CD14-positive monocyte (primary cell): ENCODE data around the gene RNF181. TPM values are rescaled to one million over a fixed set of nuclear protein-coding genes. Genes with fewer than 3 reads are reported as not detected.

Experiments used
- DNase-seq, 3 donors: peaks; one replicate each; pipeline ENCODE4 v3.0.0-alpha.2; 2011 to 2022
- H2AFZ ChIP-seq: 2 replicates; pipeline ENCODE4 v1.6.0; 2012; ENCODE audit warnings: mild to moderate bottlenecking, low read depth, low read length, inconsistent platforms; ENCODE audit not compliant: insufficient read depth, poor library complexity, severe bottlenecking
- H3K27ac ChIP-seq, 2 donors: 1 replicate in 1 of 2; 2 replicates in 1 of 2; pipeline ENCODE4 v1.5.1; 2012 to 2013; ENCODE audit warnings: low read length in 2 of 2, control low read depth in 1 of 2, inconsistent platforms in 1 of 2, low read depth in 1 of 2, mild to moderate bottlenecking in 1 of 2
- H3K27me3 ChIP-seq, 2 donors: one replicate each; pipeline versions ENCODE4 v1.6.0 to v1.6.1; 2011 to 2013; ENCODE audit warnings: low read length in 2 of 2; ENCODE audit not compliant: control insufficient read depth in 2 of 2, insufficient read depth in 2 of 2
- H3K36me3 ChIP-seq, 2 donors: replicated peaks in 1 of 2; 1 replicate in 1 of 2; 2 replicates in 1 of 2; pipeline versions ENCODE4 v1.5.1 to v1.6.1; 2012 to 2013; ENCODE audit warnings: low read length in 2 of 2, control low read depth in 1 of 2, inconsistent platforms in 1 of 2, mild to moderate bottlenecking in 1 of 2; ENCODE audit not compliant: insufficient read depth in 2 of 2, control insufficient read depth in 1 of 2
- H3K4me1 ChIP-seq, 2 donors: 1 replicate in 1 of 2; 2 replicates in 1 of 2; pipeline versions ENCODE4 v1.5.1 to v1.6.1; 2012 to 2013; ENCODE audit warnings: low read length in 2 of 2, control low read depth in 1 of 2, inconsistent platforms in 1 of 2, mild to moderate bottlenecking in 1 of 2, moderate library complexity in 1 of 2; ENCODE audit not compliant: insufficient read depth in 2 of 2, control insufficient read depth in 1 of 2
- H3K4me2 ChIP-seq: replicated peaks from 2 replicates; pipeline ENCODE3; 2012; ENCODE audit warnings: low read length, moderate library complexity, mild to moderate bottlenecking; ENCODE audit not compliant: poor library complexity, severe bottlenecking; ENCODE audit errors: extremely low read depth
- H3K4me3 ChIP-seq, 3 experiments: fragments of 200-600 bp in 1 of 3; sonication (generic) in 1 of 3; replicated peaks in 1 of 3; 1 replicate in 2 of 3; 2 replicates in 1 of 3; pipeline ENCODE4 v1.5.1; 2011 to 2013; ENCODE audit warnings: low read length in 3 of 3, mild to moderate bottlenecking in 3 of 3, control low read depth in 2 of 3, low read depth in 2 of 3, inconsistent platforms in 1 of 3, moderate library complexity in 1 of 3
- H3K79me2 ChIP-seq: 2 replicates; pipeline ENCODE4 v1.6.0; 2012; ENCODE audit warnings: mild to moderate bottlenecking, control low read depth, inconsistent platforms, low read length, moderate library complexity; ENCODE audit not compliant: insufficient read depth
- H3K9ac ChIP-seq: 2 replicates; pipeline ENCODE4 v1.6.0; 2017; ENCODE audit warnings: low read length, mild to moderate bottlenecking; ENCODE audit not compliant: insufficient read depth, poor library complexity, severe bottlenecking
- H3K9me3 ChIP-seq, 2 donors: replicated peaks in 1 of 2; 1 replicate in 1 of 2; 2 replicates in 1 of 2; pipeline versions ENCODE4 v1.5.1 to v1.6.1; 2012 to 2013; ENCODE audit warnings: low read length in 2 of 2, control low read depth in 1 of 2; ENCODE audit not compliant: control insufficient read depth in 1 of 2, insufficient read depth in 1 of 2
- H4K20me1 ChIP-seq: 2 replicates; pipeline ENCODE4 v1.6.0; 2012; ENCODE audit warnings: mild to moderate bottlenecking, low read length, control low read depth, moderate library complexity; ENCODE audit not compliant: insufficient read depth
- H3K27ac Mint-ChIP-seq, 7 donors: one replicate each; pipeline ENCODE4 v1.8.0; 2020; ENCODE audit warnings: mild to moderate bottlenecking in 7 of 7, mixed read lengths in 7 of 7, moderate library complexity in 6 of 7, inconsistent platforms in 2 of 7
- H3K27me3 Mint-ChIP-seq, 3 donors: one replicate each; pipeline ENCODE4 v1.8.0; 2021 to 2022; ENCODE audit warnings: low read depth in 3 of 3, mild to moderate bottlenecking in 3 of 3, mixed read lengths in 3 of 3, moderate library complexity in 3 of 3, inconsistent platforms in 1 of 3
- H3K36me3 Mint-ChIP-seq, 2 donors: one replicate each; pipeline ENCODE4 v1.8.0; 2020; ENCODE audit warnings: mixed read lengths in 2 of 2, inconsistent platforms in 1 of 2, mild to moderate bottlenecking in 1 of 2
- H3K4me1 Mint-ChIP-seq: one replicate; pipeline ENCODE4 v1.8.0; 2020; ENCODE audit warnings: mild to moderate bottlenecking, mixed read lengths
- H3K4me3 Mint-ChIP-seq, 2 donors: one replicate each; pipeline ENCODE4 v1.8.0; 2020; ENCODE audit warnings: mild to moderate bottlenecking in 2 of 2, mixed read lengths in 2 of 2, moderate library complexity in 1 of 2
- H3K9me3 Mint-ChIP-seq, 7 donors: one replicate each; pipeline ENCODE4 v1.8.0; 2020 to 2022; ENCODE audit warnings: mixed read lengths in 7 of 7, mild to moderate bottlenecking in 6 of 7, moderate library complexity in 6 of 7, inconsistent platforms in 2 of 7
- CTCF ChIP-seq: fragments of 200-600 bp; IDR thresholded peaks from one replicate; pipeline ENCODE4 v1.8.0; 2022; ENCODE audit warnings: antibody characterized with exemption, mild to moderate bottlenecking
- WGBS: methylation state at CpG from one replicate; pipeline ENCODE4 v1.1.5; 2013; ENCODE audit warnings: missing lambda C conversion rate; ENCODE audit not compliant: insufficient coverage; 5-methylcytosine and 5-hydroxymethylcytosine counted together
- intact Hi-C, 2 donors: fragments of 100-400 bp; cut with micrococcal nuclease; formaldehyde crosslinking; loops; one replicate each; pipeline versions ENCODE4 v1.15.0 to v1.15.1; 2023
- polyA plus RNA-seq, 3 donors: library from polyadenylated mRNA; depleted of rRNA in 1 of 3; unstranded in 2 of 3; stranded (reverse) in 1 of 3; fragments of 300-500 nt in 2 of 3; fragments of >200 nt in 1 of 3; fragmentation: Illumina TruSeq in 2 of 3; gene quantifications; 1 replicate in 2 of 3; 2 replicates in 1 of 3; pipeline ENCODE4 v1.2.3, GENCODE V29; 2012 to 2021

Gene RNF181
- polyA plus RNA-seq, 3 donors: 254 to 475 (median 382) TPM

GRCh38 chr2:85596026-85596333, 435 bp downstream of the RNF181 start:
- H3K4me2 ChIP-seq: peak overlapping the region; percentile 88
- H3K36me3 ChIP-seq: peaks cover 27 to 41% of the 10 kb centered on the region in 2 donors
- H3K79me2 ChIP-seq: peaks cover 64% of the 10 kb centered on the region
- H3K4me1 ChIP-seq: peaks cover 36 to 43% of the 10 kb centered on the region in 2 donors
- no peak for DNase-seq
- peaks cover 41 to 50% of the 10 kb centered on the region in 2 donors for H3K36me3 Mint-ChIP-seq
- peaks cover 0 to 2% (median 0%) of the 10 kb centered on the region in 7 donors for H3K9me3 Mint-ChIP-seq
- no peak for TF ChIP-seq CTCF
- peak overlapping the region; percentile 92 for H2AFZ ChIP-seq
- peaks cover 42% of the 10 kb centered on the region for H4K20me1 ChIP-seq
- H3K27me3 ChIP-seq: no peaks in the 10 kb centered on the region
- H3K27ac Mint-ChIP-seq: peak overlapping the region; percentile 95 to 99 (median 97)
- H3K27me3 Mint-ChIP-seq: peaks cover 0 to 8% (median 2%) of the 10 kb centered on the region in 3 donors
- H3K4me1 Mint-ChIP-seq: peaks cover 42% of the 10 kb centered on the region
- peak overlapping the region; percentile 81 to 94 for H3K27ac ChIP-seq
- peak overlapping the region; percentile 55 to 91 (median 89) for H3K4me3 ChIP-seq
- peak overlapping the region; percentile 93 to 96 for H3K4me3 Mint-ChIP-seq
- peak overlapping the region; percentile 92 for H3K9ac ChIP-seq
- 0% methylated on average over 7 of the region's 10 CpGs for WGBS
- intact Hi-C loops: no loop called here
- H3K9me3 ChIP-seq: no peaks in the 10 kb centered on the region

DNA sequence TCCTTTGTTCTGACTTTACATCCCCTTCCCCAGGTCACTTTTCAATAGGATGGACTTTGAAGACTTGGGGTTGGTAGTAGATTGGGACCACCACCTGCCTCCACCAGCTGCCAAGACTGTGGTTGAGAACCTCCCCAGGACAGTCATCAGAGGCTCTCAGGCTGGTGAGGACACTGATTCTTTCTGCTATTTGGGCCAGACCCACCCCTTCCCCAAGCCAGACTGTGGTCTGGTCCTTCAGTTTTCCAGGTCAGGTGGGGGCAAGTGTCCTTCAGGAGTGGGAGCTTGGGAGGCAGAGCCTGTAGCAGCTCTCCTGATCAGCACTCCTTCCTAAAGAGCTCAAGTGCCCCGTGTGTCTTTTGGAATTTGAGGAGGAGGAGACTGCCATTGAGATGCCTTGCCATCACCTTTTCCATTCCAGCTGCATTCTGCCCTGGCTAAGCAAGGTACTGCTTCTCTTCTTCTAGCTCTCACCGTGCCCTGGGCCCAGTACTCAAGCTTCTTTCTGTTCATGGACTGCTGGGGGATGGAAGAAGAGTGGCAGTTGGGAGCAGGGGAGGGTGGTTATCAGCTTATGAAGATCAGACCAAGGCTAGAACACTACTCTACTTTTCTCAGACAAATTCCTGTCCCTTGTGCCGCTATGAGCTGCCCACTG, 1.1 kb downstream of the RNF181 start:
- Histone ChIP-seq H3K4me3 (peak overlapping the region; percentile 55 to 91 (median 89)), H3K9me3 (no peaks in the 10 kb centered on the region), H3K36me3 (peaks cover 27 to 41% of the 10 kb centered on the region in 2 donors), H3K27ac (peak overlapping the region in 1 of 2 donors; percentile 94), H3K4me2 (peak overlapping the region; percentile 88), H4K20me1 (peaks cover 45% of the 10 kb centered on the region), H3K4me1 (peaks cover 33 to 43% of the 10 kb centered on the region in 2 donors), H3K9ac (peak overlapping the region; percentile 92), H3K79me2 (peaks cover 63% of the 10 kb centered on the region), H3K27me3 (no peaks in the 10 kb centered on the region), H2AFZ (no peak overlapping the region)
- WGBS: no CpG with 5 or more reads among the region's 3 CpGs
- Mint-ChIP-seq H3K27ac (peak overlapping the region in 4 of 7 donors; percentile 95 to 99 (median 98)), H3K9me3 (peaks cover 0 to 2% (median 0%) of the 10 kb centered on the region in 7 donors), H3K4me1 (peaks cover 42% of the 10 kb centered on the region), H3K27me3 (peaks cover 0 to 8% (median 3%) of the 10 kb centered on the region in 3 donors), H3K4me3 (peak overlapping the region; percentile 93 to 96), H3K36me3 (peaks cover 38 to 46% of the 10 kb centered on the region in 2 donors)
- TF ChIP-seq CTCF: no peak
- intact Hi-C loops: no loop called here
- DNase-seq: no peak
